IMR-90 (cell line): ENCODE measurements around the gene PRKCH. TPM values are rescaled to one million over a fixed set of nuclear protein-coding genes. Genes with fewer than 3 reads are reported as not detected.

Experiments
- ATAC-seq: fragments of 200-7000 bp; cut with Tn5 transposase; 2 replicates; pipeline ENCODE4 v1.9.1; 2020; ENCODE audit warnings: low read depth, mild to moderate bottlenecking, moderate library complexity
- BruUV-seq: library from RNA; stranded (reverse); fragments of 400-500 nt; replicated peaks from 2 replicates; lab custom pipeline; 2021; lab: Mats Ljungman, UMichigan
- CTCF ChIA-PET: fragments of 300-600 bp; formaldehyde crosslinking; extraction: SDS; loops from one replicate; lab custom pipeline; 2021; ENCODE audit warnings: antibody characterized with exemption; lab: Yijun Ruan, JAX
- POLR2A ChIA-PET: fragments of 300-600 bp; sonication (Branson Sonifier 250); formaldehyde crosslinking; loops from one replicate; lab custom pipeline; 2022; ENCODE audit warnings: antibody characterized with exemption; ENCODE audit not compliant: unreplicated experiment; lab: Charles Lee
- DNase-seq: peaks from one replicate; pipeline ENCODE4 v3.0.0; 2013
- H2AFZ ChIP-seq: replicated peaks from 2 replicates; pipeline ENCODE3; 2013; ENCODE audit warnings: low read length, mild to moderate bottlenecking; ENCODE audit not compliant: poor library complexity
- H2AK5ac ChIP-seq: 2 replicates; pipeline ENCODE4 v1.6.1; 2013; ENCODE audit warnings: low read depth, low read length, inconsistent platforms
- H2AK9ac ChIP-seq: replicated peaks from 2 replicates; pipeline ENCODE3; 2013; ENCODE audit warnings: mild to moderate bottlenecking, low read depth, low read length, moderate library complexity; ENCODE audit not compliant: poor library complexity
- H2BK120ac ChIP-seq: 2 replicates; pipeline ENCODE4 v1.6.1; 2013; ENCODE audit warnings: low read depth, low read length, inconsistent platforms
- H2BK15ac ChIP-seq: 3 replicates; pipeline ENCODE4 v1.6.1; 2013; ENCODE audit warnings: low read depth, low read length, inconsistent platforms
- H2BK20ac ChIP-seq: 2 replicates; pipeline ENCODE4 v1.6.1; 2013; ENCODE audit warnings: low read depth, mild to moderate bottlenecking, inconsistent platforms, low read length, moderate library complexity
- H2BK5ac ChIP-seq: 2 replicates; pipeline ENCODE4 v1.6.1; 2013; ENCODE audit warnings: mild to moderate bottlenecking, low read depth, low read length, inconsistent platforms; ENCODE audit not compliant: poor library complexity, severe bottlenecking
- H3K14ac ChIP-seq: replicated peaks from 2 replicates; pipeline ENCODE4 v1.6.1; 2013; ENCODE audit warnings: low read depth, low read length, inconsistent platforms
- H3K18ac ChIP-seq: 2 replicates; pipeline ENCODE4 v1.6.1; 2013; ENCODE audit warnings: low read depth, low read length, control low read depth
- H3K23ac ChIP-seq: 2 replicates; pipeline ENCODE4 v1.6.1; 2013; ENCODE audit warnings: low read depth, low read length, inconsistent platforms
- H3K27ac ChIP-seq: 2 replicates; pipeline ENCODE4 v1.5.1; 2013; ENCODE audit warnings: mild to moderate bottlenecking, control low read depth, low read length; ENCODE audit not compliant: insufficient read depth
- H3K27me3 ChIP-seq: 2 replicates; pipeline ENCODE4 v1.6.1; 2013; ENCODE audit warnings: low read length; ENCODE audit not compliant: control insufficient read depth, insufficient read depth
- H3K36me3 ChIP-seq: 2 replicates; pipeline ENCODE4 v1.6.1; 2013; ENCODE audit warnings: low read length, mixed read lengths; ENCODE audit not compliant: control insufficient read depth, insufficient read depth
- H3K4ac ChIP-seq: 2 replicates; pipeline ENCODE4 v1.6.1; 2013; ENCODE audit warnings: low read depth, low read length, inconsistent platforms
- H3K4me1 ChIP-seq: 2 replicates; pipeline ENCODE4 v1.6.1; 2013; ENCODE audit warnings: low read length, mixed read lengths; ENCODE audit not compliant: control insufficient read depth, insufficient read depth
- H3K4me2 ChIP-seq: 2 replicates; pipeline ENCODE4 v1.6.1; 2013; ENCODE audit warnings: low read depth, mild to moderate bottlenecking, control low read depth, low read length, moderate library complexity
- H3K4me3 ChIP-seq: 2 replicates; pipeline ENCODE4 v1.5.1; 2013; ENCODE audit warnings: low read depth, mild to moderate bottlenecking, control low read depth, low read length, moderate library complexity; ENCODE audit not compliant: insufficient read depth
- H3K56ac ChIP-seq: 2 replicates; pipeline ENCODE4 v1.6.1; 2013; ENCODE audit warnings: low read length, inconsistent platforms; ENCODE audit not compliant: insufficient read depth; ENCODE audit errors: extremely low read depth
- H3K79me1 ChIP-seq, 2 experiments: 2 replicates each; pipeline ENCODE4 v1.6.1; 2013; ENCODE audit warnings: low read length in 2 of 2, inconsistent platforms in 1 of 2, low read depth in 1 of 2
- H3K9ac ChIP-seq: 2 replicates; pipeline ENCODE4 v1.6.1; 2013; ENCODE audit warnings: low read depth, low read length, control low read depth
- H3K9me1 ChIP-seq: 2 replicates; pipeline ENCODE4 v1.6.1; 2013; ENCODE audit warnings: low read length, inconsistent platforms; ENCODE audit not compliant: insufficient read depth
- H3K9me3 ChIP-seq: 2 replicates; pipeline ENCODE4 v1.6.1; 2013; ENCODE audit warnings: low read length; ENCODE audit not compliant: control insufficient read depth, insufficient read depth
- H4K20me1 ChIP-seq: 2 replicates; pipeline ENCODE4 v1.6.1; 2013; ENCODE audit warnings: low read length, inconsistent platforms; ENCODE audit not compliant: insufficient read depth
- H4K5ac ChIP-seq: 2 replicates; pipeline ENCODE4 v1.6.1; 2013; ENCODE audit warnings: mild to moderate bottlenecking, low read depth, low read length, control low read depth
- H4K8ac ChIP-seq, 2 experiments: 2 replicates each; pipeline ENCODE4 v1.6.1; 2013; ENCODE audit warnings: low read depth in 2 of 2, low read length in 2 of 2, control low read depth in 1 of 2, inconsistent platforms in 1 of 2
- H4K91ac ChIP-seq: 2 replicates; pipeline ENCODE4 v1.6.1; 2013; ENCODE audit warnings: low read depth, low read length, inconsistent platforms; ENCODE audit not compliant: insufficient read depth
- RFX5 ChIP-seq: IDR thresholded peaks from 2 replicates; pipeline ENCODE4 v1.8.0; 2012; ENCODE audit warnings: low read depth, mild to moderate bottlenecking, low read length, moderate library complexity
- WGBS, 2 experiments: methylation state at CpG; one replicate each; pipeline versions ENCODE4 v1.1.5 to v1.1.7; 2013; ENCODE audit warnings: missing lambda C conversion rate in 2 of 2; ENCODE audit not compliant: insufficient read length in 1 of 2; ENCODE audit errors: extremely low coverage in 2 of 2; 5-methylcytosine and 5-hydroxymethylcytosine counted together
- dilution Hi-C: fragments of 300-500 bp; cut with HindIII; formaldehyde crosslinking; loops from one replicate; pipeline ENCODE4 v1.14.3; 2018; ENCODE audit warnings: low sequenced_read_pairs; ENCODE audit not compliant: unreplicated experiment
- in situ Hi-C: fragments of 300-500 bp; cut with MboI; formaldehyde crosslinking; loops from 3 replicates; pipeline ENCODE4 v1.14.3; 2019; ENCODE audit warnings: low sequenced_read_pairs, inconsistent platforms, mixed read lengths
- intact Hi-C: fragments of 100-400 bp; cut with micrococcal nuclease; formaldehyde crosslinking; loops from 2 replicates; pipeline ENCODE4 v1.10.0; 2022
- polyA plus RNA-seq, 3 experiments: library from polyadenylated mRNA; depleted of rRNA; stranded (reverse); fragments of >200 nt; gene quantifications; 2 replicates each; pipeline ENCODE4 v1.2.3, GENCODE V29; 2012; ENCODE audit warnings: low replicate concordance in 1 of 3
- total RNA-seq: library from RNA; depleted of rRNA; stranded (reverse); fragments of >200 nt; gene quantifications from 2 replicates; pipeline ENCODE4 v1.2.3, GENCODE V29; 2012

PRKCH gene
- total and polyA plus RNA-seq, 2 of the 4 experiments (the other 2 are of a cell fraction), result 1.6 to 2.3 TPM

DNA sequence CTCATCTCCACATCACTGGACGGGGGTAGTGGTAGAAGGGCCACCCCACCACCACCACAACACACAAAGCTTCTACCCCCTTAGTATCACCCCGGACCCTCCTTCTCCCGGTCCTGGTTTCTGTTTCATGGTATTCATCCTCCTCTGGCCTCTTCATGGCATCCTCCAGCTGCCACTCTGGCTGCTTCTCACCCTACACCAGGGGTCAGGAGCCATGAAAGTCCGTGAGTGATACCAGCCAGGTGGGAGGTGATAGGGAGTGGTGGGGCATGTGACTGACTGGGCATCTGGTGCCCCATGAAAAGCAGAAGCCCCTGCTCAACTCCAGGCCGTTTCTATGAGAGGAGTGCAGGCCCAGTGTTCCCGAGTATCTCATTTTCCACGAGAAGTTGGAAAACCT, 222.6 kb downstream of the PRKCH start:
- DNase-seq, result no peak
- 80% methylated on average over 1 of the region's 7 CpGs; no CpG with 5 or more reads in 1 of the 2 experiments for WGBS, 2 experiments
- peaks cover 41% of the 10 kb centered on the region for H3K4me1 ChIP-seq
- no peak overlapping the region for H3K4me3 ChIP-seq
- peak overlapping the region; percentile 72; the same call in 1 of the 2 replicates for H2BK20ac ChIP-seq
- peak overlapping the region; percentile 0; the same call in 1 of the 2 replicates for H3K23ac ChIP-seq
- H3K36me3 ChIP-seq, result no peaks in the 10 kb centered on the region
- no peaks in the 10 kb centered on the region for H3K9me3 ChIP-seq
- peak overlapping the region; percentile 30 to 62 for H4K8ac ChIP-seq
- H3K56ac ChIP-seq, result no peak overlapping the region
- BruUV-seq, result no TSS peak
- no peak overlapping the region for H3K4me2 ChIP-seq
- H3K79me1 ChIP-seq, result 0 out of 4 replicates have a peak, but pooled peaks cover 0 to 3% of the 10 kb centered on the region in 2 experiments
- peak overlapping the region; percentile 75 for H3K14ac ChIP-seq
- peak overlapping the region; percentile 76 for H2AK5ac ChIP-seq
- dilution Hi-C loops, result no loop called here
- no peak overlapping the region for H3K9ac ChIP-seq
- TF ChIP-seq RFX5, result no peak
- peak overlapping the region; percentile 1 for H2BK5ac ChIP-seq
- POLR2A ChIA-PET, result no interaction called here
- peak overlapping the region; percentile 66; the same call in 1 of the 2 replicates for H3K27ac ChIP-seq
- H3K27me3 ChIP-seq, result no peaks in the 10 kb centered on the region
- peak overlapping the region; percentile 29 for H2AFZ ChIP-seq
- CTCF ChIA-PET, result no interaction called here
- no peak overlapping the region for H2AK9ac ChIP-seq
- peak overlapping the region; percentile 59; the same call in 1 of the 2 replicates for H3K4ac ChIP-seq
- ATAC-seq, result no peak
- intact Hi-C loops, result no loop called here
- H3K18ac ChIP-seq, result peak overlapping the region; percentile 82
- peak overlapping the region; percentile 58; the same call in 1 of the 2 replicates for H4K91ac ChIP-seq
- H2BK120ac ChIP-seq, result peak overlapping the region; percentile 70
- no peaks in the 10 kb centered on the region for H4K20me1 ChIP-seq
- peaks cover 13% of the 10 kb centered on the region for H3K9me1 ChIP-seq
- peak overlapping the region; percentile 49; the same call in 2 of the 3 replicates for H2BK15ac ChIP-seq
- in situ Hi-C loops, result no loop called here
- peak overlapping the region; percentile 20 for H4K5ac ChIP-seq
